HG02852 (cell line): ENCODE data around the gene ASH1L.
"Not testable (repeated sequence)": the region's sequence is repeated elsewhere in the genome, so short reads cannot be mapped to it uniquely, and the experiment has no call there.

Experiments used
- ATAC-seq: cut with Tn5 transposase; IDR thresholded peaks from one replicate; pipeline ENCODE4 v1.9.1; 2021; ENCODE audit warnings: mild to moderate bottlenecking, moderate library complexity; ENCODE audit not compliant: unreplicated experiment

ASH1L gene

DNA sequence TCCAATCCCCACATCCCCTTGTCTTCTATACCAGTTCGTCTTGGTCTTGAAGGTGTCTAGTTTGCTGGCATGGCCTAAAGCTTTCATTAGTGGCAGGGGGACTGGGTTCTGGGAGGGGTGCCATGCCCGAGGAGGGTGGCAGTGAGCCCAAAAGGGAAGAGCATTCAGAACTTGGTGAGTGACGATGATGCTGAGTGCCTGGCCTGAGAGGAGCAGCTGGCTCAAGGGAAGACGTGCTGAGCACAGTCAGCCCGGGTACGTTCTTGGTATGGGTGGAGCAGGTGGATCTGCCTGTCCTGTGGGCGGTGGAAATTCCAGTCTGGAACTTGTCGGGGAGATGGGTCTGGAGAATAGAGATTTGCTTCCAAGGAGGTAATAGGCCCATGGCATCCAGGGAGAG, 249.3 kb downstream of the ASH1L start:
- ATAC-seq = no peak

DNA sequence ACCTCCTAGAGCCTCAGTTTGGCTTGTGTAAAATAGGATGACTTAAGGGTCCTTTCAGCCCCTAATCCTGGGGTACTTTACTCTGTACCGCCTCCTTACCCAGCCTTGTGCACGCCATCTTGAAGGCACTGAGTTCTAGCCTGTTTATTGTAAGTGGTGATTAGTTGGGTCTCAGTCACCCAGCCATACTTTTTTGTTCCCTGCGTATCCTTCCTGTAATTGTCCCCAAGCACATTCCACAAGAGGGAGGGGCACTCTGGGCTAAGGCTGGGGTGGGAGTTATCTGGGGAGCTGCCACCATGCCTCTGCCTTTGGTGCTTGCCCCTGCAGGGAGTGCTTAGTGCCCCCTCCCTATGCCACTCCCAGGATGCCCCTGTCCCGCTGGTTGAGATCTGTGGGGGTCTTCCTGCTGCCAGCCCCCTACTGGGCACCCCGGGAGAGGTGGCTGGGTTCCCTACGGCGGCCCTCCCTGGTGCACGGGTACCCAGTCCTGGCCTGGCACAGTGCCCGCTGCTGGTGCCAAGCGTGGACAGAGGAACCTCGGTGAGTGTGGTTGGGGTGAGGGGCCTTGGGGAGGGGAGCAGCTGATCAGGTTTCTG, 253.1 kb downstream of the ASH1L start:
- no peak for ATAC-seq

DNA sequence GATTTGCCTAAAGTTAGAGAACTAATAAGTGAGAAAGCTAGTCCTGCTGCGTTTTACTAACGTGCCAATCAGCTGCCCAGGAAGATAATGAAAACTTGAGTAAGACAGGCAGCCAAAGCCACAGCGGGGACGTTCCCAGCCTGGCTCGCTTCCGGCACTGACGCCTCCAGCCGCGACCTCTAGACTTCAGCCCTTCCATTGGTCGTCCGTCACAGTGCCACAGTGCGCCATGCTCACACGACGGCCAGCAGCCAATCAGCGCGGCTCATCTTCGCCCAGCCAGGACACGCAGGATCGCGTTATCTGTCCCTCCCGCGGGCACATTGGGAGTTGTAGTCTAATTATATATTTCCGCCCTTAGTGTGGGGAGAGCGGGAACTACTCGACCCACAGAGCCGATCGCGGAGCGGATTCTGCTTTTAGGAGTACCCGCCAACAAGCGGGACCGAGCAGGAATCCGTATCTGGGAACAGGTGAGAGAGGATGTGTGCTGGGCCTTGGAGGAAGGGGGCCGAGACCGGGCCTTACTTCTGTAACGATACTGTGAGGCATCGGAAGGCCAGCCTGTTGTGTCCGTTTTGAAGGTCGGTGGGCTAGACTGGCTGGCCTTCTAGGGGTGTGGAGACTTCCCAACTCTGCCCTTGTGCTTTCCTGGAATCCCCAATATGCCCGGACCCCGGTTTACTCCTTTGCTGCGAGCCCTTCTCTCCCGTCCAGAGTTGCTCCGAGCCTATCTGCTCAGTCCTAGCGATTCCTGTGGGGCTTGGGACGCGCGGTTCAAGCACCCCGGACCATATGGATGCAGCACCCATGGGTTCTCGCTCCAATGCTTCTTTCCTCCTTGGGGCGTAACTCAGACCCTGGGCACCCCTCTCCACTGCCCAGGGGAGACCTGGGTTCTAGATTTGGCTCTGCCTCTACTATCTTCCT, 253.8 kb downstream of the ASH1L start, which contains the start of gene FDPS:
Gene FDPS, plus strand, starts transcription at position 374 of the 930 bp plus-strand sequence. CDS start 924 bp downstream, outside the sequence.
- ATAC-seq = peak; percentile 94

DNA sequence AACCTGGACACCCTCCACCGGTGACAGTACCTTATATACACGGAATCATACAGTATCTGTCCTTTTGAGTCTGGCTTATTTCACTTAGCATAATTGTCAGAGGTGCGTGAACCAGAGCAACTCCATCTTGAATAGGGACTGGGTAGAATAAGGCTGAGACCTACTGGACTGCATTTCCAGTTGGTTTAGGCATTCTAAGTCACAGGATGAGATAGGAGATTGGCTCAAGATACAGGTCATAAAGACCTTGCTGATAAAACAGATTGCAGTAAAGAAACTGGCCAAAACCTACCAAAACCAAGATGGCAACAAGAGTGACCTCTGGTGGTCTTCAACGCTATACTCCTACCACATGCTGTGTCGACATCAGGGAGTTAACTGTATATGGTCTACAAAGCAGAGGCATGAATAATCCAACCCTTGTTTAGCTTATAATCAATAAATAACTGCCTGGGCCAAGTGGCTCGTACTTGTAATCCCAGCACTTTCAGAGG, 255.3 kb downstream of the ASH1L start:
- no peak for ATAC-seq

DNA sequence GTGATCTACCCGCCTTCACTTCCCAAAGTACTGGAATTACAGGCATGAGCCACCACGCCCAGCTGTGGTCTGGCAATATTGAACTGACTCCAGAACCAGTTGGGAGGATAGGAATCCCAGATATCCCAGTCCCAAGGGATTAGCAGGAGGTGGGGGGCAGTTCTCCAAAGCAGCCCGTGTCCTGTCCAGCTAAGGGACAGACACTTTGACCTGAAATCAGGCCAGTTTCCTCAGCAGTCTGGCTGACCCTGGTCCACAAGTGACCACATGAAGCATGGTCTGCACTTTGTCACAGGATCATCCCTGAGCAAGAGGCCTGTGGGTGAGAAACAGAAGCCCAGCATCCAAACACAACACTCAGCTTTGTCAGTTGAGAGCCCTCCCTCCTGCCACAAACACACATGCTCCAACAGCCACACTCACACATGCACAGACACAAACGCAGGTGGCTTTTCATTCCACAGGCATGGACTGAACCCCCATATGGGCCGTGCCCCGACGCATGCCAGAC, 256.7 kb downstream of the ASH1L start:
- no peak for ATAC-seq

DNA sequence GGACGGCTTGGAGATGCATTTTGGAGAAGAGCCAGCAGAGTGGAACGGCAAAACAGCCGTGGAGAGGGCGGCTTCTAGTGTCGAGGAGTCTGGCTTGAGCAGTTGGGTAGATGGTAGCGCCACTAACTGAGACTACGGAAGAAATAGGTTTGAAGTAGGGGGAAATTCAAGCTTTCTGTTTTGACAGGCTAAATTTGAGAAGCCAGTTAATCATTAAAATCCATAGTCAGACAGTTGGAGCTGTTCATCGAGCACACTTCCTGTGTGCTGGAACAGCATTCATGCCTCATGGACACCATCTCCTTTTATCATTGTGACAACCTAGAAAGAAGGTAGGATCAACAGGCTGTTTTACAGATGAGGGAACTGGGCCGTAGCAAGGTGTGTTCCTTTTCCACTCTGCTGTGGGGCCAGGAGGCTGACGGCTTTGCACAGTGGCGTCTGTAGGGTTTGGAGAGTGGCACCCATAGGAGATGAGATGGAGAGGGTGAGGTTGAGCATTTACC, 258.0 kb downstream of the ASH1L start:
- ATAC-seq = no peak

DNA sequence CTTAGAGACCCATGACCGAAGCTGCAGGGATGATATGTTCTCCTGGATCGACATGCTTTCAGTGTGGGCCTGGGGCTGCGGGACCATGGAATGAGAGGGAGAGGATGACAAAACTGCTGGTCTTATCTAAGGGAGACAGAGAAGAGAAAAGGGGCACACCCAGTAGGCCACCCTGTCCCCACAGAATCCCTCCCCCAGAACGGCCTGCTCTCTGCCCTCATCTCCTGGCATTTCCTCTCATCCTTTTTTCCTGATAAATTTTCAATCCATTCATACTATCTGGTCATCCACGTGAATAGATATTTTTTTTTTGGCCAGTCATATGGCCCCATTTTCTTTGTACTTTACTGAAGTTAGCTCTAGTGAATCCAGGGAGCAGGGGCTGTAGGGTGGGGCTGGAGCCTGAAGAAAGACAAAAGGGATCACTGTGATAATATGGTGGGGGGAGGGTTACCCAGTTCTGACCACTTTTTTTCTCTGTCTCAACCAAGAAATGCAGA, 261.2 kb downstream of the ASH1L start, which contains the start of gene PKLR:
Gene PKLR, minus strand, starts transcription at position 97 of the 500 bp plus-strand sequence. Its CDS starts 43 bp downstream, at position 54.
- no peak for ATAC-seq

DNA sequence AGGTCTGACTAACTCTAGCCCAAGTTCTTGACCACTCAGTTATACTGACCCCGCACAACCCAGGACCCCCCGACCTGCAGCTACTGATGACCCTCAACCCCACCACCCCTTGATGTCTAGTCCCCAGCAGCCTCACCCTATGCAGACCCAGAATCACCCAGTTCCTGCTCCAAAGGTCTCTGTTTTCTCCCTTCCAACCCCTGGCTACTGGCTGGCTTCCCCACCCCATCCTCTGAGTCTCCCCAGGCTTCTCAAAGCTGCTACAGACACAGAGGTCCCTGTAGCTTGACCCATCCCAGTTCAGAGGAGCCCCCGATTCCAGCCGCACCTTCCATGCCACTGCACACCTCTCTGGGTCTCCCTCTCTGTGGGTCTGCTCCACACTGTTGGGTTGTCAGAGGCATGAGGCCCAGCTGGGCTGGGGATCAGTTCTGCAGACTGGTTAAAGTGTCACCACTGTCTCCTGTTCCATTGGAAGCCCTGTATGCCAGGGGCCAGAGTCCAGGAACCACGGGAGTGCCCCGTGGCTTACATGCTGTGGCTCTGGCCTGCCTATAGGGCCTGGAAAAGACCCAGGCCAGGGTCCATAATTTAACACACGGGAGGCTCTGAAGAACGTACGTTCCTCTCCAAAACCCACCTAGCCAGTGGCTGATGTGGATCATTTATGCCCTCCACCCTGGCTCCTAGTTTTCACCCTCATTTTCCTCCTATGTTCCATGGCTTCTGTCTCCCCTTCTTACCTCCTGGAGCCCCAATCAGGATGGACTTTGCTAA, 261.9 kb downstream of the ASH1L start:
- ATAC-seq = no peak

DNA sequence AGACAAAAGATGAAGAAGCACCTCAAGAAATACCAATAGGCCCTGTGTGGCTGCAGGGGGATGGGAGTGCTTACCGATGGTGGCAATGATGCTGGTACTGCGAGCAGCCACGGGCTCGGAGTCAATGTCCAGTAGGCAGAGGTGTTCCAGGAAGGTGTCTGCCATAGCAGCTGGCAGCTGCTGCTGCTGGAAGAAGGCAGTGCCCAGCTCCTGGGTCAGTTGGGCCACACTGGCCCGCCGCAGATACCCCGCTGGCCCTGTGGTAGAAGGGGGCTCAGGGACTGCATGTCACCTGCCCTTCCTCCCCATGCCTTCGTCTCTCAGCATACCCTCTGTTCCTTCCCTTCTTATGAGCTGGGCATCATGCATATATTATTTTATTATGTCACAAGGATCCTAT, 262.6 kb downstream of the ASH1L start:
- ATAC-seq = no peak

DNA sequence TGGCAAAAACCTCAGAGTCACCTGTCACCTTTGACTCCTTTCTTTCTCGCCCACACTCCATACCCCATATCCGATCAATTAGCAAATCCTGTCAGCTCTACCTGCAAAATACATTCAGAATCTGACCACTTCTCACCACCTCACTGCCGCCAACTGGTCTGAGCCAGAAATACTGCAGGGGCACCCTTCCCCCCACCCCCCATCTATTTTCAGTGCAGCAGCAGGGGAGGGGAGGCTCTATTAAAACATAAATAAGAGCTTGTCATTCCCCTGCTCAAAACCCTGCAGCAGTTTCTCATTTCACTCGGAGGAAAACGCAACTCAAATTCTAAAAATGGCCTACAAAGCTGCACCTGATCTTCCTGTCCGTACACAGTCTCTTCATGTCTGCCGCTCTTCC, 265.2 kb downstream of the ASH1L start:
- ATAC-seq = no peak

DNA sequence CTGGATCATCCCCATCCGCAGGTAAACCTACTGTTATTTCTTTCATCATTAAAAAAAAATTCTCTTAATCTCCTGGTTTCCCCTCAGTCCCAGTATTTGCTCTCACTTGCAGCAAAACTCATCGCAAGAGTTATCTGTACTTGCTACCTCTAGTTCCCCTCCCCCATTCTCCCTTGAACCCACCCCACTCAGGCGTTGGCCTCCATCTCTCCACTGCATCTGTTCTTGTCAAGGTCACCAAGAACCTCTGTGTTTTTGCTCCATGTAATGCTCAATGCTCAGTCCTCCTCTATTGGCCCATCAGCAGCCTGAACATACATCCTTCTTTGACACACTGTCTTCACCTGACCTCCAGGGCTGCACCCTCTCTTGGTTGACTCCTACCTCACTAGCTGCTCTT, 265.9 kb downstream of the ASH1L start:
- ATAC-seq = no peak

DNA sequence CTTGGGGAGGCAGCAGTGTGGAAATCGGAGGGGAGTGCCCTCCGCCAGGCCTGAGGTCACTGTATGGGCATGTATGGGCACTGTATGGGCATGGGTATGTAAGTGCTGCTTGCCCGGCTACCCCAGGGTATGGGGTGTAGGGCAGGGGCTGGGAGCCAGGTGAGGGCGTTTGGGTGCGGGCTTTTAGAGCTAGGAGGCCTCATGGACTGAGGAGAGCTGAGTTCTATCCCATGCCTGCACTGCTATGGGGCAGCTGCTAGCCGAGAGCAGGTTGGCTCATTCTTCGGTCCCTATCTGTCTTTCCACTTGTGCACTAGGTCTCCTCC, 266.7 kb downstream of the ASH1L start:
- ATAC-seq = no peak

DNA sequence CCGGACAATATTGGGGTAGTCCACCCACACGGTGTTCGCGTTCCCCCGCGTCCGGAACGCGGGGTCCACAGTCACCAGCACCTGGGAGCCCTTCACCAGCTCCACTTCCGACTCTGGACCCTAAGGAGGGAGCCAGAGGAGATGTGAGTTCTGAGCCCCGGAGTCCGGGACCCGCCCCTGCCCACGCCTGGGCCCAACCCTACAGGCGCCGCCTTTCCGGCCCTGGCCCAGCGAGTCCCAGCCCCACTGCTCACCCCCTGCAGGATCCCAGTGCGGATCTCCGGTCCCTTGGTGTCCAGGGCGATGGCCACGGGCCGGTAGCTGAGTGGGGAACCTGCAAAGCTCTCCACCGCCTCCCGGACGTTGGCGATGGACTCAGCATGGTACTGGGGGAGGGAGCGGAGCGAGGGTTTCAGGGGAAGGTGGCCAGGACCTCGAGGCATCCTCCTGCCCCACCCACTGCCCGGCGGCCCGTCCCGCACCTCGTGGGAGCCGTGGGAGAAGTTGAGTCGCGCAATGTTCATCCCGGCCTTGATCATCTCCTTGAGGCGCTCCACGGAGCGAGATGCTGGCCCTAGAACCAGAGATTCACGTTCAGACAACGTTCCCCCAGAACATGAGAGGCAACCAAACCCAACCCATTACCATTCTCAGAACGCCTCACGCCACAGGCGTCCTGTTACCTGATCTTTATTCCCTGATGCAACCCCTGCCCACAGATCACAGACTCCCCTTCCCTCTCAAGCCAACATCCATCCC, 267.2 kb downstream of the ASH1L start:
- no peak for ATAC-seq

DNA sequence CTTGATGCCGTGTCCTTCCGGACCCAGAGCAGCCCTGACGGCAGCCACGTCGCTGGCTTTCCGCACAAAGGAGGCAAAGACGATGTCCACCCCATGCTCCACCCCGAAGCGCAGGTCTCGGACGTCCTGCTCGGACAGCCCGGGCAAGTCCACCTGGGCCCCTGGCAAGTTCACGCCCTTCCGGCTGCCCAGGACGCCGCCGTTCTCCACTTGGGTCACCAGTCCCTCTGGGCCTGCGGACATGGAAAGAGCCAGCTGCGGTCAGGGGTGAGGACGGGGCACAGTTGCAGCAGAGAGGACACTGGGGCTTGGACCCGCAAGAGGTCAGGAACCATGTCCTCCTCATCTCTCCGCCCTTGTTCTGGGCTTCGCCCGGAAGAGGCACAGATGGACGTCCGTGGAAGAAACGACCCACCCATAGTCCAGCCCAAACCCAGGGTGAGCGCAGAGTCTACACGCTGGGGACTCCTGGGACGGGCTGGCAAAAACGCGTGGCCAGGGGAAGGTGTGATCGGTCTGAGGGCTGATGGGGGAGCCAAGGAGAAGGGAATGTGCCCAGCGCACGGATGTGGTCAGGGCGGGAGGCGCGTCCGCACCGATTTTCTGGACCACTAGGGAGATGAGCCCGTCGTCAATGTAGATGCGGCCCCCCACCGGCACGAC, 268.0 kb downstream of the ASH1L start:
- ATAC-seq = no peak

DNA sequence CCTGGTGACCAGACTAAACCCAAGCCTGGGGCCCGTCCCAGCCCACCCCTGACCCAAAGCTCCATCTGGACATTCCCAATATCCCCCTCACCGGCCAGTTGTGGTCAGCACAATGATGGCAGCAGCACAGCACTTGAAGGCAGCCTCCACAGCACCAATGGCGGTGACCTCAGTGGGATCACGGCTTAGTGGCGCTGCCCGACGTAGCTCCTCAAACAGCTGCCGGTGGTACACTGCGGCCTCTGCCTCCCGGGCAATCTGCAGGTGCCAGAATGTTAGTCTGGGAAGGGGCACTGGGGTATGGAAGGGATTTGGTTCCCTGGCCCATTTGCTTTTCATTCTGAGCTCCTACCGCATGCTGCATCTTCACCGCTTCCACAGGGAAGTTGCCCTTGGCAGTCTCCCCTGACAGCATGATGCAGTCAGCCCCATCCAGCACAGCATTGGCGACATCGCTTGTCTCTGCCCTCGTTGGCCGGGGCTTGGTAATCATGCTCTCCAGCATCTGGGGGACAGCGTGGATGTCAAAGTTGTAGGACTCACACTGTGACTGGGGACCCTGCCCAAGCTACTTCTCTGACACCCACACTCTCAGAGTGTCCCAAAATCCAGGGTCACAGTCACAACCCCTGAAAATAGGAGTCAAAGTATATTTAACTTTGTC, 269.4 kb downstream of the ASH1L start:
- no peak for ATAC-seq

DNA sequence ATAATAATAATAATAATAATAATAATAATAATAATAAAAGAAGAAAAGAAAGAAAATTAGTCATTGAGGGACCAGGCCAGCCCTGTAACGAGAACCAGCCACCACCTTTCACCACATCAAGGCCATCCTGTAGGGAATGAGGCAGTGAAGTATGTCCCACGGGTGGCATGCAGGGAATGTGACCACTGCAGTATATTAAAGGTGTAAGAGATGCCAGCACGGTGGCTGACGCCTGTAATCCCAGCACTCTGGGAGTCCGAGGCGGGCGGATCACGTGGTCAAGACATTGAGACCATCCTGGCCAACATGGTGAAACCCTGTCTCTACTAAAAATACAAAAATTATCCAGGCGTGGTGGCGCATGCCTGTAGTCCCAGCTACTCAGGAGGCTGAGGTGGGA, 271.6 kb downstream of the ASH1L start:
- not testable (repeated sequence) for ATAC-seq

DNA sequence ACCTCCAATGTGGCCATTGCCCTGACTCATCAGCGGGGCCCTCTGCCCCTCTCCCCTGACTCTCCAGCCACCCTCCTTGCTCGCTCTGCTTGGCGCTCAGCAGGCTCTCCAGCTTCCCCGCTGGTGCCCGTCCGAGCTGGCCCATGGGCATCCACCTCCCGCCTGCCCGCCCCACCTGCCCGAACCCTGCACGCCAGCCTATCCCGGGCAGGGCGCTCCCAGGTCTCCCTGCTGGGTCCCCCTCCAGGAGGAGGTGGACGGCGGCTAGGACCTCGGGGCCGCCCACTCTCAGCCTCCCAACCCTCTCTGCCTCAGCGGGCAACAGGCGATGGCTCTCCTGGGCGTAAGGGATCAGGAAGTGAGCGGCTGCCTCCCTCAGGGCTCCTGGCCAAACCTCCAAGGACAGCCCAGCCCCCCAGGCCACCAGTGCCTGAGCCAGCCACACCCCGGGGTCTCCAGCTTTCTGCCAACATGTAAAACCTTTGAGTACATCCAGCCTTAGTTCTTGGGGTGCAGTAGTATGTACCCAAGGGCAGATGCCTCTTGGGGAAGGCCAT, 274.5 kb downstream of the ASH1L start:
- no peak for ATAC-seq

DNA sequence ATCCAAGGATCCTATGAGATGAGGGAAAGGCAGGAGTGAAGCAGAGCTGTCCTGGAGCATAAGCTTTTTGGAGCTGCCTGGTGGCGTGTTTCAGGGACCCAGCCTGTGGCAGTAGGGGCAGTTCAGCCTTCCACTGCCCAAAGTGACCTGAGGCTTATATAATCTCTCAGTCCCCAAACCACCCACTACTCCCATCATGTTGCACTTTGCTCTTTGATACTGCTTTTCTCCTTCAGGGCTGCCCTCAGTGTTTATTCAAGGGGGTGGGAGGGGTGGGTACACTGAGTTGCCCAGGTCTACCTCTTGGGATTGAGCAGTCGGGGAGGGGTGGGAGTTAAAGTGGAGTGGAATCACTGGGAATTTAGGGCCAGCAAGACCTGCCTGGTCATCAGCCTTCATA, 276.1 kb downstream of the ASH1L start:
- ATAC-seq = no peak

DNA sequence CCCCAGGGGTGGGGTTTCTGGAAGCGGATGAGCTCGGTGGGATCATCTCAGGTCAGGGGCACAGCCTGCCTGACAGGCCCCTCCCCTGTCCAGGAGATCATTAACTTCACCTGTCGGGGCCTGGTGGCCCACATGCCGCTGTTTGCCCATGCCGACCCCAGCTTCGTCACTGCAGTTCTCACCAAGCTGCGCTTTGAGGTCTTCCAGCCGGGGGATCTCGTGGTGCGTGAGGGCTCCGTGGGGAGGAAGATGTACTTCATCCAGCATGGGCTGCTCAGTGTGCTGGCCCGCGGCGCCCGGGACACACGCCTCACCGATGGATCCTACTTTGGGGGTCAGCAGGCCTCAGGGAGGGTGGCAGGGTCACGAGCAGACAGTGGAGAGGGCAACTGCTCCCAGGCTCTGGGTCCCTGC, 277.0 kb downstream of the ASH1L start:
- no peak for ATAC-seq
